ENCODE data around the gene KIAA0930. TPM values are rescaled to one million over a fixed set of nuclear protein-coding genes. Genes with fewer than 3 reads are reported as not detected.

KIAA0930 gene
- total RNA-seq, 1 experiment from 2014 or later = 54.8 TPM

DNA sequence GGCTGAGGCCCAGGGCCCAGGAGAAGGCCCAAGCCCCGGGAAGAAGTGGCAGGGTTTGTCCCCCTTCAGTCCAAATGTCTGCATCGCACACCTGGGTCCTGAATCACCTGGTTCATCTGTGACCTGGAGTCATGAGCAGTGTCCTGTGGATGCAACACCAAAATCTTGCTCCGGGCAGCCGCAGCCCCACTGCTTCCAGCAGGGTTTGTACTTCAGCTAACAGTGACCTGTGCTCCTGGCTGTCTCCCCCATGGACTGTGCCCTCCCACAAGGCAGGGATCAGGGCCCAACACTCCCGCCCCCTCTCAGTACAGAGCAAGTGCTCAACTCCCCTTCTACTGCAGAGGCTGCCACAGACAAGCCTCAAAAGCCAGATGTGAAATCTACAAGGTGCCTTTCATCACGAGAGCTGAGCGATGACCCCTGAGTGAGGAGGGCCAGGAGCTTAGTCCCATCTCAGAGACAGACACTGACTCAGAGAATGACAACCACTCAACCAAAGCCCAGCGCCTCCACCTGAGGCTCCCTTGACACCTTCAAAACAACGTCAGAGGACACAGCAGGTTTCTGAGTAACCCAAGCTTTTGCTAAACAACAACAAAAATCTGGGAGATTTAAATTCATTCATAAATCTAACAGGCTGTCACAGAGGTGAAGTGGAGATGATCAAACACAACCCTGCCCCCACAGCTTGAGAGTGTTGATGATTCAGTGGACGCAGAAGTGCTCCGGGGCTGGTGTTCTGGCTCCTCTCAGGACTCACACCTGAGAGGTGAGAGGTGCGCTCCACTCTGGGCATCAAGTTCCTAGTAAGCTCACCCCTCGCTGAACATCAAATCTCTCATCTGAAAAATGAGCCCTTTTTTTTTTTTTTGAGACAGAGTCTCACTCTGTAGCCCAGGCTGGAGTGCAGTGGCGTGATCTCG lies 3.4 kb downstream of the KIAA0930 start:
- BruUV-seq (replicated peaks) = no TSS peak
- no peak for DNase-seq (ENCODE audit: low spot score)
- ChIA-PET POLR2A (ENCODE audit: low non-redundant PET) (interaction anchor here (0.7 kb wide), 1 partner anchor 26 kb away, joined by 5 read pairs; no protein-coding TSS in a partner anchor), CTCF (no interaction called here)
- H3K4me3 ChIP-seq (ENCODE audit: low read depth, low read length, poor library complexity, severe bottlenecking) = no peak overlapping the region
- no peak overlapping the region for H3K27ac ChIP-seq (ENCODE audit: low read depth, low read length, poor library complexity, severe bottlenecking)
- H3K9me3 ChIP-seq (ENCODE audit: low read depth, low read length, poor library complexity, severe bottlenecking) = no peaks in the 10 kb centered on the region
- H3K27me3 ChIP-seq (replicated peaks; ENCODE audit: insufficient read depth, low read depth, low read length, poor library complexity) = no peaks in the 10 kb centered on the region
- TF ChIP-seq, protein P1, sequence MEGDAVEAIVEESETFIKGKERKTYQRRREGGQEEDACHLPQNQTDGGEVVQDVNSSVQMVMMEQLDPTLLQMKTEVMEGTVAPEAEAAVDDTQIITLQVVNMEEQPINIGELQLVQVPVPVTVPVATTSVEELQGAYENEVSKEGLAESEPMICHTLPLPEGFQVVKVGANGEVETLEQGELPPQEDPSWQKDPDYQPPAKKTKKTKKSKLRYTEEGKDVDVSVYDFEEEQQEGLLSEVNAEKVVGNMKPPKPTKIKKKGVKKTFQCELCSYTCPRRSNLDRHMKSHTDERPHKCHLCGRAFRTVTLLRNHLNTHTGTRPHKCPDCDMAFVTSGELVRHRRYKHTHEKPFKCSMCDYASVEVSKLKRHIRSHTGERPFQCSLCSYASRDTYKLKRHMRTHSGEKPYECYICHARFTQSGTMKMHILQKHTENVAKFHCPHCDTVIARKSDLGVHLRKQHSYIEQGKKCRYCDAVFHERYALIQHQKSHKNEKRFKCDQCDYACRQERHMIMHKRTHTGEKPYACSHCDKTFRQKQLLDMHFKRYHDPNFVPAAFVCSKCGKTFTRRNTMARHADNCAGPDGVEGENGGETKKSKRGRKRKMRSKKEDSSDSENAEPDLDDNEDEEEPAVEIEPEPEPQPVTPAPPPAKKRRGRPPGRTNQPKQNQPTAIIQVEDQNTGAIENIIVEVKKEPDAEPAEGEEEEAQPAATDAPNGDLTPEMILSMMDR (conservative IDR thresholded peaks at IDR 0.05; ENCODE audit: low read depth, low read length) = no peak
- no peak for TF ChIP-seq EZH2 (IDR thresholded peaks at IDR 0.05; ENCODE audit: borderline replicate concordance, low read depth, low read length, poor library complexity, severe bottlenecking)
- intact Hi-C loops (cut with micrococcal nuclease; ENCODE audit: unreplicated experiment) = no loop called here
- peaks cover 14% of the 10 kb centered on the region for H3K4me1 ChIP-seq (ENCODE audit: insufficient read depth, low read length, poor library complexity, severe bottlenecking)
- H3K36me3 ChIP-seq (ENCODE audit: insufficient read depth, low read length, poor library complexity, severe bottlenecking) = no peaks in the 10 kb centered on the region

DNA sequence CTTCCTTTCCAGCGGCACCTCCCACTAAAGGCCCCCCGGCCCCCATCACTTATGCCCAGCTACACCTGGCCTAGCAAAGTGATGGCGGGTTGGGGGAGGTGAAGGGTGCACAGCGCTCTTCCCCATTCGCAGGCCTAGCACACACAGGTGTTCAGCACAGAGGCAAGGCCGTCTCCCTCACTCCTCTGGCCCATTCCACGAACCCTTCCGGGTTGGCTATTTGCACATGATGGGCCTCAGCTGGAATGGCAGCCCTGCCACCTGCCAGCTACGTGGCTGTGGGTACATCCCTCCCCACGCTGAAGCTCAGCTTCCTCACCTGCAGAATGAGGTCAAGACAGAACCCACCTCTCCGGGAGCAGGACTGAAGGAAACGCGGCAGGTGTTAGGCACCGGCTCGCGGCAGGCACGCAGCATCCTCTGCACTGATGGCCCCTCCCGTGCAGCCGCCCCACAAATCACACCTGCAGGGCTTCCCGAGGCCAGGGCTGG lies 4.8 kb downstream of the KIAA0930 start:
- H3K9me3 ChIP-seq (ENCODE audit: low read depth, low read length, poor library complexity, severe bottlenecking) = no peaks in the 10 kb centered on the region
- ChIA-PET CTCF (no interaction called here), POLR2A (ENCODE audit: low non-redundant PET) (no interaction called here)
- no peak overlapping the region for H3K4me3 ChIP-seq (ENCODE audit: low read depth, low read length, poor library complexity, severe bottlenecking)
- intact Hi-C loops (cut with micrococcal nuclease; ENCODE audit: unreplicated experiment) = no loop called here
- DNase-seq (ENCODE audit: low spot score) = no peak
- BruUV-seq (replicated peaks) = no TSS peak
- no peaks in the 10 kb centered on the region for H3K27me3 ChIP-seq (replicated peaks; ENCODE audit: insufficient read depth, low read depth, low read length, poor library complexity)
- peaks cover 9% of the 10 kb centered on the region for H3K4me1 ChIP-seq (ENCODE audit: insufficient read depth, low read length, poor library complexity, severe bottlenecking)
- TF ChIP-seq EZH2 (IDR thresholded peaks at IDR 0.05; ENCODE audit: borderline replicate concordance, low read depth, low read length, poor library complexity, severe bottlenecking) = no peak
- TF ChIP-seq, protein P1 (conservative IDR thresholded peaks at IDR 0.05; ENCODE audit: low read depth, low read length) = no peak
- no peak overlapping the region for H3K27ac ChIP-seq (ENCODE audit: low read depth, low read length, poor library complexity, severe bottlenecking)
- no peaks in the 10 kb centered on the region for H3K36me3 ChIP-seq (ENCODE audit: insufficient read depth, low read length, poor library complexity, severe bottlenecking)

DNA sequence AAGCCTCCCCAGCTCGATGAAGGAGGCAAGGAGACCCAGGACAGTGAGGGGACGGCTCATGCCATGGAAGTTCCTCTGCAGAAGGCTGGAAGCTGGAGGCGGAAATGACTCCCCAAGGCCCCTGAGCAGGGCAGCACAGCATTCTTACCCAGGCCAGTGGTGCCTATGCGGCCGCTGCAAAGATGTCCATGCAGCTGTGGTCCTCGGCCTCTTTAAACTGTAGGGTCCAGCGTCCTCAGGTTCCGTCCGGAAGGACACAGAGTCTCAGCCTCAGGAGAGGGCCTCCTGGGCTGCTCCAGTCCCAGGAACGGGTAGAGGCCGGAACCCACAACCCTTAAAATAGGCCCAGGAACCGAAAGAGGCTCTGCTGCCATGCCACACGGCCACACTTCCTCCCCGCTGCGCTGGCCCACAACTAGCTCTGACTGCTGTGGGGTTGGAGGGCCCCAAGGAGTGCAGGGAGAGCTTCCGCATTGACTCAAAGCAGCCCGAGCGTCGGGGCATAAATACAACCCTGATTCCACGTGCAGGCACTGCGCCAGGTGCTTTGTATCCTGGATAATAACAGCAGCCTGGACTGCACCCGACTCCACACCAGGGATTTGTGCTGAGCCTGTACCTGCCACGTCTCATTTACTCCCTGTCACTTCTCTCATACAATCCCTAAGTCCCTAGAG lies 5.5 kb downstream of the KIAA0930 start:
- no peak for DNase-seq (ENCODE audit: low spot score)
- H3K9me3 ChIP-seq (ENCODE audit: low read depth, low read length, poor library complexity, severe bottlenecking) = no peaks in the 10 kb centered on the region
- no peaks in the 10 kb centered on the region for H3K27me3 ChIP-seq (replicated peaks; ENCODE audit: insufficient read depth, low read depth, low read length, poor library complexity)
- H3K4me3 ChIP-seq (ENCODE audit: low read depth, low read length, poor library complexity, severe bottlenecking) = no peak overlapping the region
- no peak for TF ChIP-seq EZH2 (IDR thresholded peaks at IDR 0.05; ENCODE audit: borderline replicate concordance, low read depth, low read length, poor library complexity, severe bottlenecking)
- no peak overlapping the region for H3K27ac ChIP-seq (ENCODE audit: low read depth, low read length, poor library complexity, severe bottlenecking)
- no peaks in the 10 kb centered on the region for H3K36me3 ChIP-seq (ENCODE audit: insufficient read depth, low read length, poor library complexity, severe bottlenecking)
- CTCF ChIA-PET = no interaction called here
- no TSS peak for BruUV-seq (replicated peaks)
- peaks cover 8% of the 10 kb centered on the region for H3K4me1 ChIP-seq (ENCODE audit: insufficient read depth, low read length, poor library complexity, severe bottlenecking)
- intact Hi-C loops (cut with micrococcal nuclease; ENCODE audit: unreplicated experiment) = no loop called here
- POLR2A ChIA-PET (ENCODE audit: low non-redundant PET) = no interaction called here

All from A673 (cell line).